Endothelial cell of umbilical vein (primary cell): Measurements from ENCODE around the gene AP5S1. TPM values are rescaled to one million over a fixed set of nuclear protein-coding genes. Genes with fewer than 3 reads are reported as not detected.

Experiments
- BruUV-seq: library from RNA; stranded (reverse); fragments of 400-500 nt; replicated peaks from 2 replicates; lab custom pipeline; 2021; lab: Mats Ljungman, UMichigan
- CTCF ChIA-PET: fragments of 300-600, 350-600 bp; sonication (Branson Sonifier 250); formaldehyde crosslinking; loops from one replicate; lab custom pipeline; 2021; ENCODE audit warnings: antibody characterized with exemption, inconsistent platforms; lab: Charles Lee
- POLR2A ChIA-PET: fragments of 300-600, 350-600 bp; sonication (Branson Sonifier 250); formaldehyde crosslinking; loops from one replicate; lab custom pipeline; 2021; ENCODE audit warnings: antibody characterized with exemption, inconsistent platforms; lab: Charles Lee
- DNase-seq: peaks from one replicate; pipeline ENCODE4 v3.0.0-alpha.2; 2011; ENCODE audit warnings: low read depth, low spot score
- FAIRE-seq: peaks from 2 replicates; lab custom pipeline; 2011; peaks lifted over from hg19 to GRCh38; lab: Jason Lieb, UNC
- H2AFZ ChIP-seq: 2 replicates; pipeline ENCODE4 v1.6.0; 2012; ENCODE audit warnings: low read depth, low read length, control low read depth, inconsistent platforms
- H3K27ac ChIP-seq: 2 replicates; pipeline ENCODE4 v1.5.1; 2011; ENCODE audit warnings: low read depth, mild to moderate bottlenecking, control low read depth, low read length, moderate library complexity; ENCODE audit not compliant: insufficient read depth
- H3K27me3 ChIP-seq, 2 experiments: 2 replicates each; pipeline versions ENCODE4 v1.6.0 to v1.6.1; 2011; ENCODE audit warnings: low read length in 2 of 2, mixed read lengths in 1 of 2; ENCODE audit not compliant: control insufficient read depth in 2 of 2, insufficient read depth in 2 of 2
- H3K36me3 ChIP-seq, 2 experiments: 2 replicates in 1 of 2; 3 replicates in 1 of 2; pipeline ENCODE4 v1.5.1; 2011; ENCODE audit warnings: low read length in 2 of 2, mild to moderate bottlenecking in 1 of 2, moderate library complexity in 1 of 2; ENCODE audit not compliant: control insufficient read depth in 2 of 2, insufficient read depth in 2 of 2; ENCODE audit errors: extremely low read depth in 1 of 2
- H3K4me1 ChIP-seq: 3 replicates; pipeline ENCODE4 v1.5.1; 2011; ENCODE audit warnings: mild to moderate bottlenecking, low read length; ENCODE audit not compliant: control insufficient read depth, insufficient read depth; ENCODE audit errors: extremely low read depth
- H3K4me2 ChIP-seq: 2 replicates; pipeline ENCODE4 v1.6.1; 2011; ENCODE audit warnings: low read length, control low read depth, mixed read lengths; ENCODE audit not compliant: insufficient read depth
- H3K4me3 ChIP-seq, 3 experiments: fragments of 200-600 bp in 1 of 3; sonication (generic), shearing (Covaris generic) in 1 of 3; replicated peaks in 1 of 3; 2 replicates each; pipeline ENCODE4 v1.5.1; 2011 to 2016; ENCODE audit warnings: control low read depth in 3 of 3, low read length in 3 of 3, mild to moderate bottlenecking in 2 of 3, inconsistent platforms in 1 of 3, low read depth in 1 of 3, moderate library complexity in 1 of 3; ENCODE audit not compliant: insufficient read depth in 1 of 3
- H3K79me2 ChIP-seq: 2 replicates; pipeline ENCODE4 v1.6.0; 2012; ENCODE audit warnings: low read length, inconsistent platforms; ENCODE audit not compliant: control insufficient read depth, insufficient read depth
- H3K9ac ChIP-seq: replicated peaks from 2 replicates; pipeline ENCODE3; 2011; ENCODE audit warnings: low read length, control low read depth; ENCODE audit not compliant: insufficient read depth; ENCODE audit errors: extremely low read depth
- H3K9me1 ChIP-seq: replicated peaks from 3 replicates; pipeline ENCODE4 v1.6.0; 2011; ENCODE audit warnings: mild to moderate bottlenecking, low read length; ENCODE audit not compliant: control insufficient read depth, insufficient read depth; ENCODE audit errors: extremely low read depth
- H3K9me3 ChIP-seq: replicated peaks from 2 replicates; pipeline ENCODE4 v1.5.1; 2012; ENCODE audit warnings: low read length, inconsistent platforms; ENCODE audit not compliant: control insufficient read depth, insufficient read depth
- H4K20me1 ChIP-seq: replicated peaks from 2 replicates; pipeline ENCODE3; 2011; ENCODE audit warnings: mild to moderate bottlenecking, low read length; ENCODE audit not compliant: control insufficient read depth, insufficient read depth; ENCODE audit errors: extremely low read depth
- EZH2 ChIP-seq: IDR thresholded peaks from 2 replicates; pipeline ENCODE4 v1.6.1; 2012; ENCODE audit warnings: borderline replicate concordance, low read depth, mild to moderate bottlenecking, moderate library complexity, low read length, inconsistent platforms; ENCODE audit not compliant: severe bottlenecking
- FOS ChIP-seq: IDR thresholded peaks from 2 replicates; pipeline ENCODE4 v1.6.1; 2011; ENCODE audit warnings: mild to moderate bottlenecking, low read length, moderate library complexity, borderline replicate concordance; ENCODE audit not compliant: insufficient read depth
- GATA2 ChIP-seq: IDR thresholded peaks from 2 replicates; pipeline ENCODE4 v1.7.0; 2011; ENCODE audit warnings: low read depth, mild to moderate bottlenecking, moderate library complexity, mixed read lengths, low read length; ENCODE audit not compliant: insufficient read length, insufficient read depth
- JUN ChIP-seq: IDR thresholded peaks from 2 replicates; pipeline ENCODE4 v1.6.1; 2011; ENCODE audit warnings: borderline replicate concordance, low read depth; ENCODE audit not compliant: insufficient read length, insufficient read depth
- MYC ChIP-seq: IDR thresholded peaks from one replicate; pipeline ENCODE4 v1.6.1; 2011; ENCODE audit warnings: mild to moderate bottlenecking, low read depth, low read length
- POLR2A ChIP-seq: IDR thresholded peaks from 2 replicates; pipeline ENCODE4 v1.6.1; 2012; ENCODE audit warnings: low read depth, mild to moderate bottlenecking, control low read depth, low read length
- POLR2AphosphoS5 ChIP-seq: IDR thresholded peaks from 2 replicates; pipeline ENCODE4 v1.6.1; 2012; ENCODE audit warnings: low read depth, mild to moderate bottlenecking, control low read depth, low read length, moderate library complexity; ENCODE audit not compliant: insufficient read depth
- dilution Hi-C: fragments of 300-500 bp; cut with MboI; formaldehyde crosslinking; loops from one replicate; pipeline ENCODE4 v1.15.0; 2019; ENCODE audit warnings: low sequenced_read_pairs; ENCODE audit not compliant: extremely low pct_ligation_motif_present
- intact Hi-C: fragments of 100-400 bp; cut with micrococcal nuclease; formaldehyde crosslinking; loops from one replicate; pipeline ENCODE4 v1.10.0; 2022
- polyA plus RNA-seq, 4 experiments: library from polyadenylated mRNA; depleted of rRNA in 3 of 4; stranded (reverse) in 3 of 4; unstranded in 1 of 4; fragments of >200 nt; gene quantifications; 2 replicates each; pipeline versions ENCODE4 v1.2.1 to v1.2.3, GENCODE V29; 2011 to 2012; ENCODE audit warnings: missing spikeins in 1 of 4
- total RNA-seq: library from RNA; stranded (reverse); gene quantifications from 2 replicates; pipeline ENCODE4 v1.2.3, GENCODE V29; 2021
- TF ChIP-seq, protein P1 (sequence below): IDR thresholded peaks from 2 replicates; pipeline ENCODE4 v1.6.1; 2011; ENCODE audit not compliant: insufficient read depth, insufficient read length
- TF ChIP-seq, protein P2 (sequence below), 2 donors: IDR thresholded peaks; 1 replicate in 1 of 2; 2 replicates in 1 of 2; pipeline ENCODE4 v1.5.1; 2011; ENCODE audit warnings: low read length in 2 of 2, mild to moderate bottlenecking in 2 of 2, moderate library complexity in 2 of 2, control low read depth in 1 of 2, inconsistent platforms in 1 of 2, low read depth in 1 of 2; ENCODE audit not compliant: insufficient read depth in 1 of 2; ENCODE audit errors: extremely low read depth in 1 of 2

Gene AP5S1
- total and polyA plus RNA-seq, 2 donors (not counting 3 experiments of a cell fraction or from before 2014, with no cell fraction given), result 15.7 to 22.0 TPM

DNA sequence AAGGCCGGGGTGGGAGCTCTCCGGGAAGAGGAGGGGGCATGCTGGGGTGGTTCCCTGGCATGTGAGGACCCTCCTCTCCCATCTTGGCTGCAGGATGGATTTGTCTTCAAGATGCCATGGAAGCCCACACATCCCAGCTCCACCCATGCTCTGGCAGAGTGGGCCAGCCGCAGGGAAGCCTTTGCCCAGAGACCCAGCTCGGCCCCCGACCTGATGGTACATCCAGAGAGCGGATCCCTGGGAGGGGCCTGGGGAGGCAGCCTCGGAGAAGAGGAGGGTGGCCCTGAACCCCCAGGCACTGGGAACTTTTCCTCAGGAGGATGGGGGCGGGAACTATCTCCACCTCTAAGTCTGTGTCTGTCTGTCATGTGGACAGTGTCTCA, 19.5 kb upstream of the AP5S1 start:
- no peak for FAIRE-seq

DNA sequence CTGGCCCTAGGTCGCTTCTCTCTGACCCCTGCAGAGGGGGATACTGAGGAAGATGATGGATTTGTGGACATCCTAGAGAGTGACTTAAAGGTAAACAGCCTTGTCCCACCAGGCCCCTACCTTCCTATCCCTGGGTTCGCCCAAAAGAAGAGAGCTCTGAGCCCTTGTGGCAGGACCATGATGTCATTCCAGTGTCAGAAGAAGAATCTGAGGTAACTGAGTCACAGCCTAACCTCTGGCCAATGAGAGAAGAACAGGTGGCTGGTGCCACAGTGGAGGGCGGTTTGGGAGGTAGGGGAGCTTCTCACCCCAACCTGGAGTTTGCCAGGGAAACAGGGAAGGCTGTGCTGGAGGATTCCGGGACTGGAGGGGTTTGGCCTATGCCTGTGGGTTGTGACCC, 19.0 kb upstream of the AP5S1 start:
- Histone ChIP-seq H3K4me1 (peaks cover 20% of the 10 kb centered on the region), H4K20me1 (no peaks in the 10 kb centered on the region), H3K36me3 (peaks cover 0 to 26% of the 10 kb centered on the region in 2 experiments), H2AFZ (no peak overlapping the region), H3K9me1 (no peaks in the 10 kb centered on the region), H3K27ac (no peak overlapping the region), H3K4me2 (no peak overlapping the region), H3K27me3 (no peaks in the 10 kb centered on the region), H3K9ac (no peak overlapping the region), H3K79me2 (peaks cover 25% of the 10 kb centered on the region), H3K9me3 (no peaks in the 10 kb centered on the region), H3K4me3 (no peak overlapping the region)
- intact Hi-C loops, result no loop called here
- FAIRE-seq (no peak), DNase-seq (no peak)
- no peak for TF ChIP-seq GATA2
- TF ChIP-seq FOS, result no peak
- no peak for TF ChIP-seq MYC
- TF ChIP-seq, protein P1, sequence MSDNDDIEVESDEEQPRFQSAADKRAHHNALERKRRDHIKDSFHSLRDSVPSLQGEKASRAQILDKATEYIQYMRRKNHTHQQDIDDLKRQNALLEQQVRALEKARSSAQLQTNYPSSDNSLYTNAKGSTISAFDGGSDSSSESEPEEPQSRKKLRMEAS, result no peak
- no peak for TF ChIP-seq JUN
- no peak for TF ChIP-seq POLR2A
- TF ChIP-seq POLR2AphosphoS5, result no peak
- TF ChIP-seq, protein P2, sequence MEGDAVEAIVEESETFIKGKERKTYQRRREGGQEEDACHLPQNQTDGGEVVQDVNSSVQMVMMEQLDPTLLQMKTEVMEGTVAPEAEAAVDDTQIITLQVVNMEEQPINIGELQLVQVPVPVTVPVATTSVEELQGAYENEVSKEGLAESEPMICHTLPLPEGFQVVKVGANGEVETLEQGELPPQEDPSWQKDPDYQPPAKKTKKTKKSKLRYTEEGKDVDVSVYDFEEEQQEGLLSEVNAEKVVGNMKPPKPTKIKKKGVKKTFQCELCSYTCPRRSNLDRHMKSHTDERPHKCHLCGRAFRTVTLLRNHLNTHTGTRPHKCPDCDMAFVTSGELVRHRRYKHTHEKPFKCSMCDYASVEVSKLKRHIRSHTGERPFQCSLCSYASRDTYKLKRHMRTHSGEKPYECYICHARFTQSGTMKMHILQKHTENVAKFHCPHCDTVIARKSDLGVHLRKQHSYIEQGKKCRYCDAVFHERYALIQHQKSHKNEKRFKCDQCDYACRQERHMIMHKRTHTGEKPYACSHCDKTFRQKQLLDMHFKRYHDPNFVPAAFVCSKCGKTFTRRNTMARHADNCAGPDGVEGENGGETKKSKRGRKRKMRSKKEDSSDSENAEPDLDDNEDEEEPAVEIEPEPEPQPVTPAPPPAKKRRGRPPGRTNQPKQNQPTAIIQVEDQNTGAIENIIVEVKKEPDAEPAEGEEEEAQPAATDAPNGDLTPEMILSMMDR (IDR thresholded peaks at IDR 0.05; ENCODE audit: extremely low read depth in 1 of 2, insufficient read depth in 1 of 2, low read depth in 1 of 2, low read length in 2 of 2), result no peak
- no peak for TF ChIP-seq EZH2
- BruUV-seq, result no TSS peak
- dilution Hi-C loops, result no loop called here
- ChIA-PET CTCF (interaction anchor here (0.6 to 1.9 kb wide), 3 partner anchors 17 to 623 kb away, joined by 3 to 5 read pairs (median 5); partner anchors contain the start of gene AP5S1), POLR2A (no interaction called here)

More for the DNA sequence above, 19.5 kb upstream of the AP5S1 start:
- H3K4me1 ChIP-seq, result peaks cover 17% of the 10 kb centered on the region
- TF ChIP-seq POLR2A (no peak), POLR2AphosphoS5 (no peak)
- TF ChIP-seq, protein P2 (IDR thresholded peaks at IDR 0.05; ENCODE audit: extremely low read depth in 1 of 2, insufficient read depth in 1 of 2, low read depth in 1 of 2, low read length in 2 of 2), result no peak
- no peaks in the 10 kb centered on the region for H3K27me3 ChIP-seq
- intact Hi-C loops, result no loop called here
- peaks cover 0 to 26% of the 10 kb centered on the region in 2 experiments for H3K36me3 ChIP-seq
- DNase-seq, result no peak
- H3K27ac ChIP-seq, result no peak overlapping the region
- H3K79me2 ChIP-seq, result peaks cover 25% of the 10 kb centered on the region
- H3K9ac ChIP-seq, result no peak overlapping the region
- no peaks in the 10 kb centered on the region for H4K20me1 ChIP-seq
- H3K4me3 ChIP-seq, result no peak overlapping the region
- no TSS peak for BruUV-seq
- dilution Hi-C loops, result no loop called here
- no peaks in the 10 kb centered on the region for H3K9me3 ChIP-seq
- no peak overlapping the region for H2AFZ ChIP-seq
- no peaks in the 10 kb centered on the region for H3K9me1 ChIP-seq
- ChIA-PET CTCF (interaction anchor here (1.1 to 1.9 kb wide), 2 partner anchors 17 to 19 kb away, joined by 3 to 5 read pairs; partner anchors contain the start of gene AP5S1), POLR2A (no interaction called here)
- no peak overlapping the region for H3K4me2 ChIP-seq
